ENCODE measurements around the gene IGF1. TPM values are rescaled to one million over a fixed set of nuclear protein-coding genes. Genes with fewer than 3 reads are reported as not detected.

The IGF1 gene
- total and polyA plus RNA-seq, 2 experiments from 2014 or later = 2.3 to 2.9 TPM

DNA sequence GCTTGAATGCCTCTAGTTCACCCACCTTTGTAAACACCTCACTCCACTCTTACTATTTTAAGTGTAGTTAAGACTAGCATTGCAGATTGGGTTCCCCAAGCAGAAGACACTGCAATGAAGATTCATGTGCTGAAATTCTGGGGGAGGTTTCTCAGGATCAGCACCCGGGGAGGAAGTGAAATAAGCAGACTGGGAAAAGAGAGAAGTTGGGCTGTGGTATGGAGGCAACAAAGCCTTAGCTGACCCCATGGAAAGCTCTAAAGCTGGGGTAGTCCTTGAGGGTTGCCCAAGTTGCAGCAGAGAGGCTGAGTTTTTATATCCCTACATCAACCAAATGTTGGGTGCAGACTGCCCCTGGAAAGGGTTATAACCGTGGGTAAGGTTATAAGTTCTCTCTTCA, 23.9 kb upstream of the IGF1 start:
- Histone ChIP-seq H3K4me3 (no peak overlapping the region), H3K36me3 (ENCODE audit: low read depth) (no peaks in the 10 kb centered on the region), H3K9me3 (ENCODE audit: low read depth) (no peaks in the 10 kb centered on the region), H3K9me2 (ENCODE audit: insufficient read depth) (no peaks in the 10 kb centered on the region; the same call in 1 of the 2 replicates), H3K9ac (no peak overlapping the region), H3K4me2 (ENCODE audit: unreplicated experiment) (no peak overlapping the region), H3K79me2 (ENCODE audit: insufficient read depth) (no peaks in the 10 kb centered on the region), H4K20me1 (ENCODE audit: insufficient read depth) (no peaks in the 10 kb centered on the region), H3K27ac (no peak overlapping the region), H3F3A (ENCODE audit: insufficient read depth) (no peaks in the 10 kb centered on the region), H2AFZ (no peak overlapping the region), H3K4me1 (ENCODE audit: insufficient read depth) (no peaks in the 10 kb centered on the region), H3K27me3 (replicated peaks; ENCODE audit: insufficient read depth) (no peaks in the 10 kb centered on the region)
- TF ChIP-seq EZH2phosphoT487 (IDR thresholded peaks at IDR 0.05; ENCODE audit: insufficient read depth, low read depth) (no peak), EZH2 (IDR thresholded peaks at IDR 0.05; ENCODE audit: insufficient read depth, poor library complexity, severe bottlenecking) (no peak)
- in situ Hi-C loops (cut with MboI) = no loop called here
- DNase-seq = no peak
- 42 to 48% methylated on average over 2 of the region's 2 CpGs for WGBS, 2 experiments (ENCODE audit: low coverage in 1 of 2, low lambda C conversion rate in 2 of 2, missing lambda C conversion rate in 2 of 2)

DNA sequence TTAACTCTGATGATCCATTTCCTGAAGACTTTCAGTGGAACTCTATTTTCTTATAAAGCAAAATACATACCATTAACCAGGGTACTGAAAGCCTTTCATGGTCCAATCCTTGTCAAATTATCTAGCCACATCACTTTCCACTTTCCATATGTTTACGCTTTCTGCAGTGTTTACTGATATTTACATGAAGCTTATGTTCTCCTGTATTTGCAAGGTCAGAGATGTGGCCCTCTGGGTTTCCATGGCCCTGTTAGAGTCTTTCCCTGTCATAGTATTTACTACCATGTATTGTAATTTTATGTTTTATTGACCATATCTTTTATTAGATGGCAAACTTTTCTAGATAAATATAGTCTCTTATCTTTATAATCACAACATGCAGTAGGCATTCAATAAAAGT, 23.5 kb upstream of the IGF1 start:
- H3K79me2 ChIP-seq (ENCODE audit: insufficient read depth) = no peaks in the 10 kb centered on the region
- in situ Hi-C loops (cut with MboI) = no loop called here
- DNase-seq = no peak
- no peaks in the 10 kb centered on the region for H3F3A ChIP-seq (ENCODE audit: insufficient read depth)
- no peaks in the 10 kb centered on the region for H3K4me1 ChIP-seq (ENCODE audit: insufficient read depth)
- no peak overlapping the region for H2AFZ ChIP-seq
- H4K20me1 ChIP-seq (ENCODE audit: insufficient read depth) = no peaks in the 10 kb centered on the region
- no peak overlapping the region for H3K4me2 ChIP-seq (ENCODE audit: unreplicated experiment)
- no peak overlapping the region for H3K4me3 ChIP-seq
- no peak overlapping the region for H3K9ac ChIP-seq
- no peaks in the 10 kb centered on the region; the same call in 1 of the 2 replicates for H3K9me2 ChIP-seq (ENCODE audit: insufficient read depth)
- H3K27ac ChIP-seq = no peak overlapping the region
- no peaks in the 10 kb centered on the region for H3K27me3 ChIP-seq (replicated peaks; ENCODE audit: insufficient read depth)
- no peaks in the 10 kb centered on the region for H3K36me3 ChIP-seq (ENCODE audit: low read depth)
- no peaks in the 10 kb centered on the region for H3K9me3 ChIP-seq (ENCODE audit: low read depth)
- TF ChIP-seq EZH2phosphoT487 (IDR thresholded peaks at IDR 0.05; ENCODE audit: insufficient read depth, low read depth) = no peak
- no peak for TF ChIP-seq EZH2 (IDR thresholded peaks at IDR 0.05; ENCODE audit: insufficient read depth, poor library complexity, severe bottlenecking)
- WGBS, 2 experiments (ENCODE audit: low coverage in 1 of 2, low lambda C conversion rate in 2 of 2, missing lambda C conversion rate in 2 of 2) = 0% methylated on average over 1 of the region's 1 CpG

DNA sequence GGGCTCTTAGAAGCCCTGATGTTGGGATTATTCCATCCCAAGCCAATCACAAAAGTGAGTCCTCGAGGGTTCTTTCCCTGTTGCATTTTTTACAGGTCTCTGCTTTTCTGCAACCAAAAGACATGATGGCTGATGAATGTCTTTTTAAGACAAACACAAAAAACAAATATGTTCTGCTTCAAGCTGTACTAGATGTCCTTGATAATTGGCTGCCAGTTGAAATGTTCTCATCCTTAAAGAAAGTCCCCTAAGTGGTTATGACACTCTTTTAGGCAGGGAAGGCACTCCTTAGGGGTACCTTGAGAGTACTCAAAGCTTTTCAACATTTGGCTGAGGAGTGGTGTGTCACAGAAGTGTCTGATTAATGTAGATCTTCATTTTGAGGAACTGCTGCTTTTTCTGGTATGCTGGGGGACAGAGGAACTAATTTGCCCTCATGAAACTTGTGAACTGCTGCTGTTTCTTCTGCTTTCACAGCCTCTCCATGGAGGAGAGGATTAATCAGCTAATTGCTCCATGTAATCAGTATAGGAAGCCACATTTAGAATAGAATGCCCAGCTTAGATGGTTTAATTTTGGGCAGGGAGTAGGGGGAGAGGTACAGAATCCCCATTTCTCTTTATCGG, 22.8 kb upstream of the IGF1 start:
- H3K27me3 ChIP-seq (replicated peaks; ENCODE audit: insufficient read depth) = no peaks in the 10 kb centered on the region
- H2AFZ ChIP-seq = no peak overlapping the region
- H3K79me2 ChIP-seq (ENCODE audit: insufficient read depth) = no peaks in the 10 kb centered on the region
- no peak for TF ChIP-seq EZH2phosphoT487 (IDR thresholded peaks at IDR 0.05; ENCODE audit: insufficient read depth, low read depth)
- TF ChIP-seq EZH2 (IDR thresholded peaks at IDR 0.05; ENCODE audit: insufficient read depth, poor library complexity, severe bottlenecking) = no peak
- H4K20me1 ChIP-seq (ENCODE audit: insufficient read depth) = no peaks in the 10 kb centered on the region
- in situ Hi-C loops (cut with MboI) = no loop called here
- no peak overlapping the region for H3K4me2 ChIP-seq (ENCODE audit: unreplicated experiment)
- H3K4me1 ChIP-seq (ENCODE audit: insufficient read depth) = no peaks in the 10 kb centered on the region
- no peak overlapping the region for H3K27ac ChIP-seq
- no peak overlapping the region for H3K9ac ChIP-seq
- H3K9me3 ChIP-seq (ENCODE audit: low read depth) = no peaks in the 10 kb centered on the region
- no peaks in the 10 kb centered on the region for H3F3A ChIP-seq (ENCODE audit: insufficient read depth)
- WGBS, 2 experiments (ENCODE audit: low coverage in 1 of 2, low lambda C conversion rate in 2 of 2, missing lambda C conversion rate in 2 of 2) = 41 to 46% methylated on average over 2 of the region's 2 CpGs
- H3K36me3 ChIP-seq (ENCODE audit: low read depth) = no peaks in the 10 kb centered on the region
- no peak overlapping the region for H3K4me3 ChIP-seq
- no peak for DNase-seq
- H3K9me2 ChIP-seq (ENCODE audit: insufficient read depth) = no peaks in the 10 kb centered on the region; the same call in 1 of the 2 replicates

DNA sequence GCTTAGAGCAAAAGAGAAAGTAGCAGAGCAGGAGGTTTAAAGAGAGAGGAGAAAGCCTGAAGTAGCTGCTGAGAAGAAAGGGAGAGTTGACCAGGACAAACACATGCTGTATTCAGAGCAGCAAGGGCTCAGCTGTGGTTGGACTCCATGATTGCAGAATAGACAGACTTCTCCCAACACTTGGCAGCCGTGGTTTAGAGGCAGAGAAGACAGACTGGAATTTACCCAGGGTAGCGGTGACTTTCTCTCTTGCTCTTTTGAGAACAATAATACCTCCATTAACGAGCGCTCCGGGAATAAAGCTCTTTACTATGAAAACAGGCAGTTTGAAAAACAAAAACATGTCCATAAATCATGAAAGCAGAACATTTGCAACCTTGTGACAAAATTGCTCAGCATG, 21.4 kb upstream of the IGF1 start:
- in situ Hi-C loops (cut with MboI) = no loop called here
- Histone ChIP-seq H2AFZ (0 out of 2 replicates have a peak overlapping the region, but pooled peaks have one; percentile 51), H3K27me3 (replicated peaks; ENCODE audit: insufficient read depth) (no peaks in the 10 kb centered on the region), H3K4me1 (ENCODE audit: insufficient read depth) (no peaks in the 10 kb centered on the region), H3K9ac (no peak overlapping the region), H4K20me1 (ENCODE audit: insufficient read depth) (no peaks in the 10 kb centered on the region), H3K79me2 (ENCODE audit: insufficient read depth) (no peaks in the 10 kb centered on the region), H3K9me2 (ENCODE audit: insufficient read depth) (no peaks in the 10 kb centered on the region), H3K4me2 (ENCODE audit: unreplicated experiment) (no peak overlapping the region), H3K9me3 (ENCODE audit: low read depth) (no peaks in the 10 kb centered on the region), H3K4me3 (no peak overlapping the region), H3K36me3 (ENCODE audit: low read depth) (no peaks in the 10 kb centered on the region), H3K27ac (no peak overlapping the region), H3F3A (ENCODE audit: insufficient read depth) (no peaks in the 10 kb centered on the region)
- 21 to 28% methylated on average over 5 of the region's 5 CpGs for WGBS, 2 experiments (ENCODE audit: low coverage in 1 of 2, low lambda C conversion rate in 2 of 2, missing lambda C conversion rate in 2 of 2)
- peak; percentile 8 for DNase-seq
- TF ChIP-seq EZH2 (IDR thresholded peaks at IDR 0.05; ENCODE audit: insufficient read depth, poor library complexity, severe bottlenecking) (no peak), EZH2phosphoT487 (IDR thresholded peaks at IDR 0.05; ENCODE audit: insufficient read depth, low read depth) (no peak)
